Esophagus muscularis mucosa (tissue), 4 donors: ENCODE measurements around the gene ACACA.

Experiments used
- EP300 ChIP-seq: sonication (generic); formaldehyde crosslinking; IDR thresholded peaks from one replicate; pipeline ENCODE4 v1.6.1; 2017; ENCODE audit warnings: antibody characterized with exemption
- POLR2A ChIP-seq: fragments of 450-650 bp; IDR thresholded peaks from one replicate; pipeline ENCODE4 v1.6.1; 2017; ENCODE audit warnings: antibody characterized with exemption, moderate library complexity, mild to moderate bottlenecking, low read depth
- POLR2AphosphoS5 ChIP-seq, 2 donors: sonication (generic); formaldehyde crosslinking; IDR thresholded peaks; one replicate each; pipeline ENCODE4 v1.6.1; 2017; ENCODE audit warnings: antibody characterized with exemption in 2 of 2
- TF ChIP-seq, protein P1 (sequence below), 3 experiments: fragments of 200-600 bp in 2 of 3; fragments of 450-650 bp in 1 of 3; sonication (generic) in 2 of 3; IDR thresholded peaks; one replicate each; pipeline ENCODE4 v1.5.1; 2017 to 2019; ENCODE audit warnings: antibody characterized with exemption in 3 of 3, mild to moderate bottlenecking in 2 of 3, moderate library complexity in 1 of 3

DNA sequence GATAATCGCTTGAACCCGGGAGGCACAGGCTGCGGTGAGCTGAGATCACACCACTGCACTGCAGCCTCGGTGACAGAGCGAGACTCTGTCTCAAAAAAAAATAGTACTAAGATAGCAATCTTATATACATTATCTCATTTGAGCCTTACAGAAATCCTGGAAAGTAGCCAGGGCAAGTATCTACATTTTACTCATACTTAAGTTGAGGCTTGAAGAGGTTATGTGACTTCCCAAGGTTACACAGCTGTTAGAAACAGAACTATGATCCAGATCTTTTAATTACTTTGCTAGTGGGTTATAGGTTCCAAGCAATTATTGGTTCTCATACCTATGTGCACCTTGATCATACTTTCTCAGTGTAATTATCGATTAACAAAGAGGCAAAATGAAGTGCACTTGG, 15.5 kb downstream of the ACACA start:
- TF ChIP-seq, protein P1, sequence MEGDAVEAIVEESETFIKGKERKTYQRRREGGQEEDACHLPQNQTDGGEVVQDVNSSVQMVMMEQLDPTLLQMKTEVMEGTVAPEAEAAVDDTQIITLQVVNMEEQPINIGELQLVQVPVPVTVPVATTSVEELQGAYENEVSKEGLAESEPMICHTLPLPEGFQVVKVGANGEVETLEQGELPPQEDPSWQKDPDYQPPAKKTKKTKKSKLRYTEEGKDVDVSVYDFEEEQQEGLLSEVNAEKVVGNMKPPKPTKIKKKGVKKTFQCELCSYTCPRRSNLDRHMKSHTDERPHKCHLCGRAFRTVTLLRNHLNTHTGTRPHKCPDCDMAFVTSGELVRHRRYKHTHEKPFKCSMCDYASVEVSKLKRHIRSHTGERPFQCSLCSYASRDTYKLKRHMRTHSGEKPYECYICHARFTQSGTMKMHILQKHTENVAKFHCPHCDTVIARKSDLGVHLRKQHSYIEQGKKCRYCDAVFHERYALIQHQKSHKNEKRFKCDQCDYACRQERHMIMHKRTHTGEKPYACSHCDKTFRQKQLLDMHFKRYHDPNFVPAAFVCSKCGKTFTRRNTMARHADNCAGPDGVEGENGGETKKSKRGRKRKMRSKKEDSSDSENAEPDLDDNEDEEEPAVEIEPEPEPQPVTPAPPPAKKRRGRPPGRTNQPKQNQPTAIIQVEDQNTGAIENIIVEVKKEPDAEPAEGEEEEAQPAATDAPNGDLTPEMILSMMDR (IDR thresholded peaks at IDR 0.05) = no peak
- TF ChIP-seq POLR2AphosphoS5 (IDR thresholded peaks at IDR 0.05) (no peak), POLR2A (no peak), EP300 (no peak)
